Measurements from ENCODE around the gene PTDSS2. TPM values are rescaled to one million over a fixed set of nuclear protein-coding genes. Genes with fewer than 3 reads are reported as not detected.

The PTDSS2 gene
- total and polyA plus RNA-seq, 2 of the 13 experiments (the other 11 are each of a cell fraction or from before 2014, with no cell fraction given) = 21.7 to 26.4 TPM

DNA sequence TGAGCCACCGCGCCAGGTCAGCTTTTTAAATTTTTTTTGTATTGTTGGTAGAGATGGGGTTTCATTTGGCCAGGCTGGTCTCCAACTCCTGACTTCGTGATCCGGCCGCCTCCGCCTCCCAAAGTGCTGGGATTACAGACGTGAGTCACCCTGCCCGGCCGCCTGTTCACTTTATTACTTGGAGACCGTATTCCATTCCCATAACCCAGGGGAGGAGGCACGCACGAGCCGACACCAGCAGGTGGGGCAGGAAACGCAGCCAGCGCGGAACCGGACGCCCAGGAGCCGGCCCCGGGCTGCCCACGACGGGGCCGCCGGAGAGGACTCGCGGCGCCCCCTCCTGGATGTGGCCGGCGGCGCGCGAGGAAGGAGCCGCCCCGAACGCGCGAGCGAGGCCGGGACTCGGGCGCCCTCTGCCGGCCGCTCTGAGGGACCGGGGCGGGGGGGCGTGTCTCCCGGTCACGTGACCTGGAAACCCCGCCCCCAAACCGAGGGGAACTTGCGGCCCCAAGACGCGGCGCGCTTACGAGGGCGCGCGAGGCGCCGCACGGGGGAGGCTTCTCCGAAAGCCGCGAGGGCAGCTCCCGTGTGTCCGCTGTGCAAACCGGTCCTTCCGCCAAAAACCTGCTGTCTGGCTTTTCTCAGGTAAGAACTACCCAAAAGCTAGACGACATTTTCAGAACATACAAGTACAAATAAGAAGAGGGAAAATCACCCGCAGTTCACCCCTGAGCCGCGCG lies 68.6 kb downstream of the PTDSS2 start (continued):
- TF ChIP-seq FOXK1 (CRISPR knock-in tag; IDR thresholded peaks at IDR 0.05; ENCODE audit: borderline replicate concordance, low read depth) = 0 out of 2 replicates have a peak, but pooled peaks have one; percentile 30
- TF ChIP-seq MEIS1 (CRISPR knock-in tag; IDR thresholded peaks at IDR 0.05; ENCODE audit: borderline replicate concordance) = no peak
- TF ChIP-seq, protein P1, sequence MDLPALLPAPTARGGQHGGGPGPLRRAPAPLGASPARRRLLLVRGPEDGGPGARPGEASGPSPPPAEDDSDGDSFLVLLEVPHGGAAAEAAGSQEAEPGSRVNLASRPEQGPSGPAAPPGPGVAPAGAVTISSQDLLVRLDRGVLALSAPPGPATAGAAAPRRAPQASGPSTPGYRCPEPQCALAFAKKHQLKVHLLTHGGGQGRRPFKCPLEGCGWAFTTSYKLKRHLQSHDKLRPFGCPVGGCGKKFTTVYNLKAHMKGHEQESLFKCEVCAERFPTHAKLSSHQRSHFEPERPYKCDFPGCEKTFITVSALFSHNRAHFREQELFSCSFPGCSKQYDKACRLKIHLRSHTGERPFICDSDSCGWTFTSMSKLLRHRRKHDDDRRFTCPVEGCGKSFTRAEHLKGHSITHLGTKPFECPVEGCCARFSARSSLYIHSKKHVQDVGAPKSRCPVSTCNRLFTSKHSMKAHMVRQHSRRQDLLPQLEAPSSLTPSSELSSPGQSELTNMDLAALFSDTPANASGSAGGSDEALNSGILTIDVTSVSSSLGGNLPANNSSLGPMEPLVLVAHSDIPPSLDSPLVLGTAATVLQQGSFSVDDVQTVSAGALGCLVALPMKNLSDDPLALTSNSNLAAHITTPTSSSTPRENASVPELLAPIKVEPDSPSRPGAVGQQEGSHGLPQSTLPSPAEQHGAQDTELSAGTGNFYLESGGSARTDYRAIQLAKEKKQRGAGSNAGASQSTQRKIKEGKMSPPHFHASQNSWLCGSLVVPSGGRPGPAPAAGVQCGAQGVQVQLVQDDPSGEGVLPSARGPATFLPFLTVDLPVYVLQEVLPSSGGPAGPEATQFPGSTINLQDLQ (CRISPR knock-in tag; IDR thresholded peaks at IDR 0.05) = no peak
- no peak for TF ChIP-seq TCF7L2 (IDR thresholded peaks at IDR 0.05; ENCODE audit: low read depth, low read length)
- TF ChIP-seq, protein P2, sequence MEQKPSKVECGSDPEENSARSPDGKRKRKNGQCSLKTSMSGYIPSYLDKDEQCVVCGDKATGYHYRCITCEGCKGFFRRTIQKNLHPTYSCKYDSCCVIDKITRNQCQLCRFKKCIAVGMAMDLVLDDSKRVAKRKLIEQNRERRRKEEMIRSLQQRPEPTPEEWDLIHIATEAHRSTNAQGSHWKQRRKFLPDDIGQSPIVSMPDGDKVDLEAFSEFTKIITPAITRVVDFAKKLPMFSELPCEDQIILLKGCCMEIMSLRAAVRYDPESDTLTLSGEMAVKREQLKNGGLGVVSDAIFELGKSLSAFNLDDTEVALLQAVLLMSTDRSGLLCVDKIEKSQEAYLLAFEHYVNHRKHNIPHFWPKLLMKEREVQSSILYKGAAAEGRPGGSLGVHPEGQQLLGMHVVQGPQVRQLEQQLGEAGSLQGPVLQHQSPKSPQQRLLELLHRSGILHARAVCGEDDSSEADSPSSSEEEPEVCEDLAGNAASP (CRISPR knock-in tag; IDR thresholded peaks at IDR 0.05; ENCODE audit: borderline replicate concordance) = 0 out of 2 replicates have a peak, but pooled peaks have one; percentile 46
- no peak for TF ChIP-seq ZNF775 (CRISPR knock-in tag; IDR thresholded peaks at IDR 0.05; ENCODE audit: borderline replicate concordance)
- TF ChIP-seq TEAD3 (CRISPR knock-in tag; optimal IDR thresholded peaks at IDR 0.05; ENCODE audit: borderline replicate concordance) = peak; percentile 59
- no peak for TF ChIP-seq KLF9 (CRISPR knock-in tag; IDR thresholded peaks at IDR 0.05; ENCODE audit: low read depth)
- peak; percentile 47; the same call in 1 of the 2 replicates for TF ChIP-seq HIVEP1 (CRISPR knock-in tag; IDR thresholded peaks at IDR 0.05)
- no peak for TF ChIP-seq SYNCRIP (IDR thresholded peaks at IDR 0.05; ENCODE audit: insufficient read depth, low read depth, low read length)
- TF ChIP-seq ZBTB7A (CRISPR knock-in tag; IDR thresholded peaks at IDR 0.05) = 0 out of 2 replicates have a peak, but pooled peaks have one; percentile 42
- TF ChIP-seq KAT7 (CRISPR knock-in tag; IDR thresholded peaks at IDR 0.05; ENCODE audit: borderline replicate concordance) = peak; percentile 58; the same call in 1 of the 2 replicates
- TF ChIP-seq ZNF572 (CRISPR knock-in tag; IDR thresholded peaks at IDR 0.05) = no peak
- TF ChIP-seq, protein P3, sequence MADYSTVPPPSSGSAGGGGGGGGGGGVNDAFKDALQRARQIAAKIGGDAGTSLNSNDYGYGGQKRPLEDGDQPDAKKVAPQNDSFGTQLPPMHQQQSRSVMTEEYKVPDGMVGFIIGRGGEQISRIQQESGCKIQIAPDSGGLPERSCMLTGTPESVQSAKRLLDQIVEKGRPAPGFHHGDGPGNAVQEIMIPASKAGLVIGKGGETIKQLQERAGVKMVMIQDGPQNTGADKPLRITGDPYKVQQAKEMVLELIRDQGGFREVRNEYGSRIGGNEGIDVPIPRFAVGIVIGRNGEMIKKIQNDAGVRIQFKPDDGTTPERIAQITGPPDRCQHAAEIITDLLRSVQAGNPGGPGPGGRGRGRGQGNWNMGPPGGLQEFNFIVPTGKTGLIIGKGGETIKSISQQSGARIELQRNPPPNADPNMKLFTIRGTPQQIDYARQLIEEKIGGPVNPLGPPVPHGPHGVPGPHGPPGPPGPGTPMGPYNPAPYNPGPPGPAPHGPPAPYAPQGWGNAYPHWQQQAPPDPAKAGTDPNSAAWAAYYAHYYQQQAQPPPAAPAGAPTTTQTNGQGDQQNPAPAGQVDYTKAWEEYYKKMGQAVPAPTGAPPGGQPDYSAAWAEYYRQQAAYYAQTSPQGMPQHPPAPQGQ (CRISPR knock-in tag; IDR thresholded peaks at IDR 0.05; ENCODE audit: borderline replicate concordance) = no peak
- TF ChIP-seq, protein P4, sequence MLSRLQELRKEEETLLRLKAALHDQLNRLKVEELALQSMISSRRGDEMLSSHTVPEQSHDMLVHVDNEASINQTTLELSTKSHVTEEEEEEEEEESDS (CRISPR knock-in tag; IDR thresholded peaks at IDR 0.05; ENCODE audit: borderline replicate concordance) = no peak
- TF ChIP-seq ZNF607 (CRISPR knock-in tag; IDR thresholded peaks at IDR 0.05; ENCODE audit: borderline replicate concordance) = no peak; the same call in 1 of the 2 replicates
- TF ChIP-seq NR2C2 (CRISPR knock-in tag; IDR thresholded peaks at IDR 0.05; ENCODE audit: borderline replicate concordance) = 0 out of 2 replicates have a peak, but pooled peaks have one; percentile 34
- TF ChIP-seq HES4 (CRISPR knock-in tag; IDR thresholded peaks at IDR 0.05; ENCODE audit: borderline replicate concordance) = no peak
- TF ChIP-seq TCF12 (IDR thresholded peaks at IDR 0.05) = no peak
- peak; percentile 73; the same call in 1 of the 2 replicates for TF ChIP-seq TCF12 (CRISPR knock-in tag; IDR thresholded peaks at IDR 0.05)
- TF ChIP-seq SALL2 (CRISPR knock-in tag; IDR thresholded peaks at IDR 0.05) = peak; percentile 33; the same call in 1 of the 2 replicates
- TF ChIP-seq, protein P5, sequence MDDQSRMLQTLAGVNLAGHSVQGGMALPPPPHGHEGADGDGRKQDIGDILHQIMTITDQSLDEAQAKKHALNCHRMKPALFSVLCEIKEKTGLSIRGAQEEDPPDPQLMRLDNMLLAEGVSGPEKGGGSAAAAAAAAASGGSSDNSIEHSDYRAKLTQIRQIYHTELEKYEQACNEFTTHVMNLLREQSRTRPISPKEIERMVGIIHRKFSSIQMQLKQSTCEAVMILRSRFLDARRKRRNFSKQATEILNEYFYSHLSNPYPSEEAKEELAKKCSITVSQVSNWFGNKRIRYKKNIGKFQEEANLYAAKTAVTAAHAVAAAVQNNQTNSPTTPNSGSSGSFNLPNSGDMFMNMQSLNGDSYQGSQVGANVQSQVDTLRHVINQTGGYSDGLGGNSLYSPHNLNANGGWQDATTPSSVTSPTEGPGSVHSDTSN (CRISPR knock-in tag; IDR thresholded peaks at IDR 0.05; ENCODE audit: borderline replicate concordance) = no peak
